Muscle layer of colon (tissue), 2 donors: ENCODE data around the gene CIITA.

Source experiments
- H3K27ac ChIP-seq: one replicate; pipeline ENCODE4 v1.7.0; 2013; ENCODE audit warnings: low read depth, mild to moderate bottlenecking, low read length, moderate library complexity
- H3K27me3 ChIP-seq, 2 donors: one replicate each; pipeline ENCODE4 v1.7.0; 2013; ENCODE audit warnings: low read length in 2 of 2, mild to moderate bottlenecking in 2 of 2; ENCODE audit not compliant: insufficient read depth in 2 of 2, control insufficient read depth in 1 of 2
- H3K36me3 ChIP-seq: one replicate; pipeline ENCODE4 v1.7.0; 2013; ENCODE audit warnings: mild to moderate bottlenecking, low read length; ENCODE audit not compliant: insufficient read depth
- H3K4me1 ChIP-seq: one replicate; pipeline ENCODE4 v1.7.0; 2013; ENCODE audit warnings: mild to moderate bottlenecking, low read length; ENCODE audit not compliant: insufficient read depth
- H3K4me3 ChIP-seq, 2 donors: one replicate each; pipeline ENCODE4 v1.7.0; 2013; ENCODE audit warnings: low read length in 2 of 2, low read depth in 1 of 2, mild to moderate bottlenecking in 1 of 2, moderate library complexity in 1 of 2
- H3K9ac ChIP-seq: one replicate; pipeline ENCODE4 v1.7.0; 2013; ENCODE audit warnings: low read length
- H3K9me3 ChIP-seq: one replicate; pipeline ENCODE4 v1.7.0; 2013; ENCODE audit warnings: mild to moderate bottlenecking, low read length
- donor health status: abdominal sarcoma.
- donor health status: Adenocarcinoma of cecum.

CIITA gene

DNA sequence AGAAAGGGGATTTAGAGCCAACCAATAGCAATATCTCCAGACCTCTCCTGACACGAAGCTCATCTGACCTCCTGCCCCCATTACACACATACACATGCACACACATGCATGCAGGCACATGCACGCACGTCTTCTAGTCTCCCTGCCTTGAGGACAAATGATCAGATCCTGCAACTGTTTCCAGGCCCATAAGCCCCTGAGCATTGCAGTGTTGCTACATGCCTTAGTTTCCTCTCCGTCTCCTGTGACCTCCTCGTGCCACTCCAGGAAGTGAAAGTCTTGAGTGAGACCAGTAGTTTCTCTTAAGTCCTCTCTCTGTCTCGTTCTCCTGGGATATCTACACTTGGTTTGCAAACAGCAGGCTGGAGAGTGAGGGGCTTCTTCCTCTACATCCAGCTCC, 8.2 kb downstream of the CIITA start:
- no peak overlapping the region for H3K9ac ChIP-seq
- H3K36me3 ChIP-seq = no peaks in the 10 kb centered on the region
- no peaks in the 10 kb centered on the region for H3K4me1 ChIP-seq
- no peak overlapping the region for H3K4me3 ChIP-seq
- H3K9me3 ChIP-seq = no peaks in the 10 kb centered on the region
- no peak overlapping the region for H3K27ac ChIP-seq
- peaks cover 0 to 10% of the 10 kb centered on the region in 2 donors for H3K27me3 ChIP-seq

DNA sequence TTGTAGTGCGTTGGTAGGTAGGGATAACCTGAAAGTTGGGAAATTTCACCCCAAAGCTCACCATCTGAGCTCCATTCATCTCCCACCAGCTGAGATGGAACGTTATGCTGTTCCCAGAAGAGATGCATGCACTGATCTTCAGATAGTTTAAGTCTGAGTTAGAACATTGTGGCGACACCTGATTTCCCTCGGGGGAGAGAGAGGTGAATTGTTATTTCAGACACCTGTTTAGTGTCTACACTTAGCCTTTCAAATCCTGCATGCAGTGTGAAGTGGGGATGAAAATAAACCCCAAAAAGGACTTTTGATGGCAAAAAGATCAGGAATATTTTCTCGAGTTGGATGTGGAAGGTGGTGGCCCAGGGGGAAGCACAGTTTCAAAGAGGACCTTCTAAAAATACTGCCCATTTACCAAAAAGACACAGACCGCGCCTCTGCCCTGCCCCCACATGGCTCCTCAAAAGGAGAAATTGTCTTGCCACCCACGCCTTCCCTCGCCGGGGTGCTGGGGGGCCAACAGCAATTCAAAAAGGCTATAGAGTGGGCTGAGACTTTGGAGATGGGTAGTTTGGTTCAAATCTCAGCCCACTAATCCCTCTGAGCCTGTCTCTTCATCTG, 11.4 kb downstream of the CIITA start:
- H3K36me3 ChIP-seq = no peaks in the 10 kb centered on the region
- no peak overlapping the region for H3K4me3 ChIP-seq
- peaks cover 0 to 4% of the 10 kb centered on the region in 2 donors for H3K27me3 ChIP-seq
- H3K27ac ChIP-seq = no peak overlapping the region
- H3K9me3 ChIP-seq = no peaks in the 10 kb centered on the region
- H3K9ac ChIP-seq = no peak overlapping the region
- no peaks in the 10 kb centered on the region for H3K4me1 ChIP-seq

DNA sequence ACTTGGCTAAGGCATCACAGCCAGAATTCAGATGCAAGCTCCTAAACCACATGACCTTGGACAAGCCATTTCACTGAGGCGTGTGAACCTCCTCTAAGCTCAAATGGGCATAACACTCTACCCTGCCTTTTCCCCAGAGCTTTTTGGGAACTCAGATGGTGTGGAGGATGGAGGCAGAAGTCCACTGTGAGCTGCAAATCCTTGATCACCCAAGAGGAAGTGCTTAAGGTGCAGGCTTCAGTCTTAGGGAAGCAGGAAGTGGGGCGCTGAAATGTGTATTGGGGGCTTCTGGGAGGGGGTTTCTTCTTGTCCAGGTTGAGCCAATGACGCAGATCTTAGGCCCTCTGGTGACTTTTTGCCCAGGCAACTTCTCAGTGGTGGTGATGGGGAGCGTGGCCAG, 12.9 kb downstream of the CIITA start:
- Histone ChIP-seq H3K4me3 (no peak overlapping the region), H3K27me3 (peaks cover 0 to 4% of the 10 kb centered on the region in 2 donors), H3K9me3 (no peaks in the 10 kb centered on the region), H3K36me3 (no peaks in the 10 kb centered on the region), H3K27ac (no peak overlapping the region), H3K4me1 (no peaks in the 10 kb centered on the region), H3K9ac (no peak overlapping the region)

GRCh38 chr16:10892782-10893318, 15.8 kb downstream of the CIITA start:
- Histone ChIP-seq H3K4me3 (no peak overlapping the region), H3K36me3 (no peaks in the 10 kb centered on the region), H3K27me3 (peaks cover 0 to 4% of the 10 kb centered on the region in 2 donors), H3K27ac (no peak overlapping the region), H3K9me3 (no peaks in the 10 kb centered on the region), H3K4me1 (no peaks in the 10 kb centered on the region), H3K9ac (no peak overlapping the region)

DNA sequence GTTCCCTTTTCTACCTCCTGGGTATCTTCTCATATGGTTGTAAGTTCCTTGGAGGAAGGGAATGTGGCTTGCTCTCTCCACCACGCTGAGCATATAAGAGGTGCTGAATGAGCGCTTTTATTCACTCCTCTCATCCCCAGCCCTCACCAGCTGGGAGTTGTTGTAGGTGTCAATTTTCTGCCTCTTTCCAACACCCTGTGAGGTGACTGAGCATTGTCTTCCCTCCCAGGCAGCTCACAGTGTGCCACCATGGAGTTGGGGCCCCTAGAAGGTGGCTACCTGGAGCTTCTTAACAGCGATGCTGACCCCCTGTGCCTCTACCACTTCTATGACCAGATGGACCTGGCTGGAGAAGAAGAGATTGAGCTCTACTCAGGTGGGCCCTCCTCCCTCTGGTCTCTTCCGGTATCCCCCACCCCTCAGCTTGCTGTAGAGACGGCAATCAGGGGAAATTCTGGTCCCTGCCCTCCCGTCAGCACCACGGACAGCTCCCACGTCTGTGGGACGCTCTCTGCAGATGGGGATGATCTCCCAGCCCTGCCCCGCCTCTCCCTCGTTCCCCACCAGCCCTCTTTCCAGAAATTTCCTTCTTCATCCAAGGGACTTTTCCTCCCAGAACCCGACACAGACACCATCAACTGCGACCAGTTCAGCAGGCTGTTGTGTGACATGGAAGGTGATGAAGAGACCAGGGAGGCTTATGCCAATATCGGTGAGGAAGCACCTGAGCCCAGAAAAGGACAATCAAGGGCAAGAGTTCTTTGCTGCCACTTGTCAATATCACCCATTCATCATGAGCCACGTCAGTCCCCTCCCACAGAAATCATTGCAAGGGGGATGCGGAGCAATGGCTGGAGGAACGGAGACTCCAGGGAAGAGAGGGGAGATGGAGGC, 18.3 kb downstream of the CIITA start:
- Histone ChIP-seq H3K9ac (no peak overlapping the region), H3K9me3 (no peaks in the 10 kb centered on the region), H3K36me3 (no peaks in the 10 kb centered on the region), H3K4me3 (no peak overlapping the region), H3K4me1 (no peaks in the 10 kb centered on the region), H3K27me3 (no peaks in the 10 kb centered on the region), H3K27ac (no peak overlapping the region)

- Histone ChIP-seq H3K4me1 (no peaks in the 10 kb centered on the region), H3K4me3 (no peak overlapping the region), H3K27me3 (no peaks in the 10 kb centered on the region), H3K36me3 (no peaks in the 10 kb centered on the region), H3K9me3 (no peaks in the 10 kb centered on the region), H3K27ac (no peak overlapping the region), H3K9ac (no peak overlapping the region)
Measured at GRCh38 chr16:10896165-10896564, 19.2 kb downstream of the CIITA start.

GRCh38 chr16:10896723-10897122, 19.7 kb downstream of the CIITA start:
- no peaks in the 10 kb centered on the region for H3K4me1 ChIP-seq

GRCh38 chr16:10897134-10897533, 20.1 kb downstream of the CIITA start:
- no peak overlapping the region for H3K27ac ChIP-seq
- no peak overlapping the region for H3K9ac ChIP-seq
- no peak overlapping the region for H3K4me3 ChIP-seq
- no peaks in the 10 kb centered on the region for H3K9me3 ChIP-seq
- H3K36me3 ChIP-seq = no peaks in the 10 kb centered on the region
- H3K4me1 ChIP-seq = no peaks in the 10 kb centered on the region
- H3K27me3 ChIP-seq = no peaks in the 10 kb centered on the region

More at GRCh38 chr16:10896723-10897122, 19.7 kb downstream of the CIITA start:
- Histone ChIP-seq H3K27me3 (no peaks in the 10 kb centered on the region), H3K27ac (no peak overlapping the region), H3K9me3 (no peaks in the 10 kb centered on the region), H3K36me3 (no peaks in the 10 kb centered on the region), H3K4me3 (no peak overlapping the region), H3K9ac (no peak overlapping the region)

DNA sequence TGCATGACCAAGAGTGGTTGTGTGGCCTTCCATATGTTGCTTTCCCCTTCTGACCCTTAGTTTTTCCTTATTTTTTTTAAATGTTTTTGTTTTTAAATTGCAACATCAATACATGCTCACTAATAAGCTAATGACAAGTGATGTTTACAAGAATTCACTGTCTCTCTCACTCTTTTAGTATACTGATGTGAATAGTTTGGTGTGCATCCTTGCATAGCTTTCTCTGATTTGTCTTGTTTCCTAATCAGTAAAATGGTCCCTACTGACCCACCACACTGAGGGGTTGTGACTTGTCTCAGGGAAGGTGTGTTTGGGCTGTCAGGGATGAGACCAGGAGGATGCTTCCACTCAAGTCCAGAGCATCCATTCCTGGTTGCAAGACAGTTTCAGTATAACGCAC, 26.0 kb downstream of the CIITA start:
- H3K27me3 ChIP-seq = no peaks in the 10 kb centered on the region
- H3K27ac ChIP-seq = no peak overlapping the region
- H3K36me3 ChIP-seq = no peaks in the 10 kb centered on the region
- no peak overlapping the region for H3K4me3 ChIP-seq
- peaks cover 5% of the 10 kb centered on the region for H3K9me3 ChIP-seq
- H3K4me1 ChIP-seq = no peaks in the 10 kb centered on the region
- H3K9ac ChIP-seq = no peak overlapping the region

- no peaks in the 10 kb centered on the region for H3K36me3 ChIP-seq
- H3K9me3 ChIP-seq = peaks cover 5% of the 10 kb centered on the region
- no peak overlapping the region for H3K9ac ChIP-seq
- no peak overlapping the region for H3K4me3 ChIP-seq
- no peaks in the 10 kb centered on the region for H3K4me1 ChIP-seq
- no peak overlapping the region for H3K27ac ChIP-seq
- H3K27me3 ChIP-seq = no peaks in the 10 kb centered on the region
Measured at GRCh38 chr16:10906482-10906881, 29.5 kb downstream of the CIITA start.

- Histone ChIP-seq H3K27ac (no peak overlapping the region), H3K27me3 (no peaks in the 10 kb centered on the region), H3K9me3 (peaks cover 5% of the 10 kb centered on the region), H3K4me3 (no peak overlapping the region), H3K9ac (no peak overlapping the region), H3K4me1 (no peaks in the 10 kb centered on the region), H3K36me3 (no peaks in the 10 kb centered on the region)
Measured at GRCh38 chr16:10906914-10907756, 30.1 kb downstream of the CIITA start.
